ENCODE data around the gene SNRPD3.
"Not testable (repeated sequence)": the region's sequence is repeated elsewhere in the genome, so short reads cannot be mapped to it uniquely, and the experiment has no call there.

SNRPD3 gene

DNA sequence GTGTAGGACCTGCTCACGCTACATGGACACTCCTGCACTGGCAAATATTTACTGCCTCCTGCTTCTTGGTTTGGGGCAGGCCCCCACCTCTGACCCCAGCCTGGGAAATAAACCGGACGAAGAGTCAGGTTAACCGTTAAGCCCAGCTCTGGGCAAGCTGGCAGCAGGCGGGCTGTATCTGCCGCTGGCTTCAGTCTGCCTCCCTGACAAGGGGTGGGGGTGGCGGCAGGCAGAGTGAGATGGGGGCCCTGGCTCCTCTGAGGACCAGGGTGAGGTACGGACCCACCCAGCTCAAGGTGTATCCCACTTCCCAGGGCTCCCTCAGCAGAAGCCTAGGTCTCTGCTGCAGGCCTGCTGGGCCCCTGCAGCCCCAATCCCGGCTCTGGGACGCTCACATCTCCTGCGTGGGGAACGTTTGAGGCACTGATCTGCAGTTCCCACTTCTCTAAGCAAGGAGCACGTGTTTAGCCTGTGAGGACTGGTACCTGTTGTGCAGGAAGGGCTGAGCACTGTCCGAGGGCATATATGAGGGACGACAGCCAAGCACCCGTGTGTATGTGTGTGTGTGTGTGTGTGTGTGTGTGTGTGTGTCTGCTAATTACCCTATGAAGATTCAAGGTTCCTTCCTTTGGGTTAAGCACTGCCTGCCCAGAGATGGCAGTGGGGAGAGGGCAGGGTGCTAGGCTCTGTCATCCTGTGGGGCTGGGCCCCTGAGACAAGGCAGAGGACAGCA lies 38.2 kb downstream of the SNRPD3 start:
- TF ChIP-seq, protein P1, sequence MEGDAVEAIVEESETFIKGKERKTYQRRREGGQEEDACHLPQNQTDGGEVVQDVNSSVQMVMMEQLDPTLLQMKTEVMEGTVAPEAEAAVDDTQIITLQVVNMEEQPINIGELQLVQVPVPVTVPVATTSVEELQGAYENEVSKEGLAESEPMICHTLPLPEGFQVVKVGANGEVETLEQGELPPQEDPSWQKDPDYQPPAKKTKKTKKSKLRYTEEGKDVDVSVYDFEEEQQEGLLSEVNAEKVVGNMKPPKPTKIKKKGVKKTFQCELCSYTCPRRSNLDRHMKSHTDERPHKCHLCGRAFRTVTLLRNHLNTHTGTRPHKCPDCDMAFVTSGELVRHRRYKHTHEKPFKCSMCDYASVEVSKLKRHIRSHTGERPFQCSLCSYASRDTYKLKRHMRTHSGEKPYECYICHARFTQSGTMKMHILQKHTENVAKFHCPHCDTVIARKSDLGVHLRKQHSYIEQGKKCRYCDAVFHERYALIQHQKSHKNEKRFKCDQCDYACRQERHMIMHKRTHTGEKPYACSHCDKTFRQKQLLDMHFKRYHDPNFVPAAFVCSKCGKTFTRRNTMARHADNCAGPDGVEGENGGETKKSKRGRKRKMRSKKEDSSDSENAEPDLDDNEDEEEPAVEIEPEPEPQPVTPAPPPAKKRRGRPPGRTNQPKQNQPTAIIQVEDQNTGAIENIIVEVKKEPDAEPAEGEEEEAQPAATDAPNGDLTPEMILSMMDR (conservative IDR thresholded peaks at IDR 0.05; ENCODE audit: low read length), result no peak
- H3K4me3 ChIP-seq (ENCODE audit: low read length), result no peak overlapping the region
- DNase-seq (ENCODE audit: low read depth), result no peak

DNA sequence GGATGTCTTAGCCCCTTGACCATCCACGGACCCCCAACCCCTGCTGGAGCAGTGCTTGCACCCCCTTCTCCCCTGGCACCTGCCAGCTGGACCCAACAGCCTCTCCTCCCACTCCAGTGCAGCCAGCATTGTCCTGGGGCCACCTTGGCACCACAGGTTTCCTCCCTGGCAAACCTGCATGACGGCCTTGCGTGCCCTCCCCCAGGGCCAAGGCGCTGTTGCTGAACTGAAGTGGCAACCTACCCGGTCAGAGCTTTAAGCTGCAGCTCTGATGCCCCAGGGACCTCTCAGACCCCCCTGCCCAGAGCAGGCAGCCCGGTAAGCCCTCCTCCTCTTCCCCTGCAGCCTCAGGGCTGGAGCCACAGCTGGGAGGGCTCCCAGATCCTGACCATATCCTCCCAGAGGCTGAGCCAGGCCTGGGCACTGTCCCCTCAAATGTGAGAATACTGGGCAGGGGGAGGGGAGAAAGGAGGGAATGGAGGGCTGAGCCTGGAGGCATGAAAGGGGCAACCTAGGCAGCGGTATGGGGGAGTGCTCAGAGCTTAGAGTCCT lies 38.8 kb downstream of the SNRPD3 start:
- DNase-seq (ENCODE audit: low read depth), result no peak
- TF ChIP-seq, protein P1 (conservative IDR thresholded peaks at IDR 0.05; ENCODE audit: low read length), result no peak
- no peak overlapping the region for H3K4me3 ChIP-seq (ENCODE audit: low read length)

DNA sequence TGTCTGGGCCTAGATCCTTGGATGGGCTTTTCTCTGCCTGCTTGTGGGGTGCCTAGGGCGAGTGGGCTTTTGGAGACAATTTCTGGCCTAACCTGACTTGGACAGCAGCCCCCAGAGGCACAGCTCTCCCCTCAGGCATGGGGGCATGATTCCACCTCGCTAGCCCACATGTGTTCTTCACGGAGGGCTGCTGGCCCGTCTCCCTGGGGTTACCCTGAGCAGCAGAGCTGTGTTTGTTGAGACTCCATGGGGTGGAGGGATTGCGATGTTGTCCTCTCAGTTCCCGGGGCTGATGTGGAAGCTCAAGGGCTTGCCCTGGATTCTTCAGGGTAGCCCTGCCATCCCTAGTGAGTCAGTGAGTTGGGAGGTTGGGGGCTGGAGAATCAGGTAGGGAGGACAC lies 39.4 kb downstream of the SNRPD3 start:
- H3K4me3 ChIP-seq (ENCODE audit: low read length), result no peak overlapping the region
- TF ChIP-seq, protein P1 (conservative IDR thresholded peaks at IDR 0.05; ENCODE audit: low read length), result no peak
- DNase-seq (ENCODE audit: low read depth), result no peak

DNA sequence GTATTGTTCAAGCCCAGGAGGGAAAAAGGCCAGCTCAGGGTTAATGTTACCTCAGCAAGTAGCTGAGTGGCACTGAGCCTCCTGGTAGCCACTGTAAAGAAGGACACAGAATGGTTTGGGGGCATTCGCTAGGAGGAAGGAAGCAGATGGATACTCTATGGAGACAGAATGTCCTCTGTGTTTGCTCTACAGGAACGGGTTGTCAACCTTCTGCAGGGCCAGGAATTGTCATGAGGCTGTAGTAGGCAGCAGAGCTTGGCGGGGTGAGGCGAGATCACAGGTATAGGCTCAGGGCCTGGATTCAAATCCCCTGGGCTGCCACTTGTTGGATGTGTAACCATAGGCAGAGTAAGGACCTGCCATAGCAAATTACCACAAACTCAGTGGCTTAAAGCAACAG lies 40.1 kb downstream of the SNRPD3 start:
- DNase-seq (ENCODE audit: low read depth), result no peak
- TF ChIP-seq, protein P1 (conservative IDR thresholded peaks at IDR 0.05; ENCODE audit: low read length), result no peak
- no peak overlapping the region for H3K4me3 ChIP-seq (ENCODE audit: low read length)

DNA sequence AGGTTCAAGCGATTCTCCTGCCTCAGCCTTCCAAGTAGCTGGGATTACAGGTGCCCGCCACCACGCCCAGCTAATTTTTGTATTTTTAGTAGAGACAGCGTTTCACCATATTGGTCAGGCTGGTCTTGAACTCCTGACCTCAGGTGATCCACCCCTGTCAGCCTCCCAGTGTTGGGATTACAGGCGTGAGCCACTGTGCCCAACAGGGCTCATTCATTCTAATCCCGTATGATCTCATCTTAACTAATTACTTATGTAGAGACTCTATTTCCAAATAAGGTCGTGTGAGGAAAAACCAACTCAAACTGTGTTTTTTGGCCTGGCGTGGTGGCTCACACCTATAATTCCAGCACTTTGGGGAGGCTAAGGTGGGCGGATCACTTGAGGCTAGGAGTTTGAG lies 41.3 kb downstream of the SNRPD3 start:
- not testable (repeated sequence) for DNase-seq (ENCODE audit: low read depth); H3K4me3 ChIP-seq (ENCODE audit: low read length)

DNA sequence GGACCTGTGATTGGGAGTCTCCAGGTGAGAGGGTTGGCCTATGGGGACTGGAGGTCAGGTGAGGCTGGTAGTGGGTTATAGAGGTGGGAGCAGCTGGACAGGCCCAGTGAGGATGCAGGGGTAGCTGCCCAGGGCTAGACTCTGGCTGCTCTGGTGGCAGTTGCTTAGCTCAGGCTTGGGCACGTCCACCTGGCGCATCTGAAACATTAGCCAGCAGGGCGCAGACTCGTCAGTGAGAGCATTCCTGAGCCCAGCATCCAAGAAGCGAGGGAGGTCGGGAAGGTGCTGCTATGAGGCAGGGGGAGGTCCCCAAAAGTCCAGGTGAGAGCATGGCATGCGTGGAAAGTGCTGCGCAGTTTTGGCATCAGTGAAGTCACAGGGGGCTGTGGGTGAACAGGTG lies 43.7 kb downstream of the SNRPD3 start:
- DNase-seq (ENCODE audit: low read depth), result no peak
- TF ChIP-seq, protein P1 (conservative IDR thresholded peaks at IDR 0.05; ENCODE audit: low read length), result no peak
- H3K4me3 ChIP-seq (ENCODE audit: low read length), result no peak overlapping the region

DNA sequence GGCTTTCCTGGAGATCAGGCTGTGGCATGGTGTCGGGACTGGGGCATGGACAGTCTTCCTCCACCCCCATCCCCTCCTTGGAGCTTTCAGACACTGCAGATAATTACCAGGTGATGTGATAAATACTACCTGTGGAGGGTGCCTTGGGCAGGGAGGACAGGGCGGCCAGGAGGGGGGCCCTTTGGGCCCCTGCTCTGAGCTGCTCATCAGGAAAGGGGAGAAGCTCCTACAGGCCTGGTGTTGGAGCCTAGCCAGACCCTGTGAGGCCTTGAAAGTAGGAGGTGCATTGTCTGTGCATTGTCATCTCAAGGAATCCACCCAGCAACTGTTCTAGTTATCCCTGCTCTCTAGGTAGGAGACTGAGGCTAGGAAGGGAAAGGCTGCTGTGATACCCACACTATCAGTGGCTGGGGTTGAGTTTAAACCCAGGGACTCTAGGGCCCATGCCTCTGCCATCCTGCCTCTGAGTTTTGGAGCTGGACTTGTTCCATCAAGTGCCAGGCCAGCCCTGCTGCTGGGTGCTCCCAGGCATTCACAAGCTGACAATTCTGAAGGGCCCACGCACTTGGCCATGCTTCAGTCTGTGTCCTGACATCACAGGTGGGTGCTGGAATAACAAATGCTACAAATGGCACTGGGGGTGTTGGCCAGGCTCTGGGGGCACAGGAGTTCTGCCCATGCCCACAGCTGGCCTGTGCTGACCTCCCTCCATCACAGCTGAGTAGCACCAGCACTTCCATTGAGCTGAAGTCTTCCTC lies 44.3 kb downstream of the SNRPD3 start:
- DNase-seq (ENCODE audit: low read depth); H3K4me3 ChIP-seq (ENCODE audit: low read length): not testable (repeated sequence)
